D341Med (cell line): ENCODE measurements around the gene BCHE.

ENCODE experiments used
- DNase-seq: peaks from one replicate; pipeline ENCODE4 v3.0.0; 2012; ENCODE audit warnings: low spot score

Gene BCHE

DNA sequence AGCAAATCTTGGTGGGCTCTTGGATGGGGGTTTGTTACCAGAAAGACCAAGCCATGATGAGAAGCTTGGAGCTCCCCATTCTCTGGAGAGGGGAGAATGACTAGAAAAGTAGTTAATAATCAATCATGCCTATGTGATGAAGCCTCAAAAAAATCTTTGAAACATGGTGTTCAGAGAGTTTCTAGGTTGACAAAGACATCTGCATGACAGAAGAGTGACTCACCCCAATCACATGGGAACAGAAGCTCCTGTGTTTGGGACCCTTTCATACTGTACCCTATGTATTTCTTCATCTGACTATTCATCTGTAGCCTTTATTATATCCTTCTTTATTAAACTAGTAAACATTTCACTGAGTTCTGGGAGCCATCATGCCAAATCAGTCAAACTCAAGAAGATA is 87.4 kb downstream of the BCHE start:
- DNase-seq, result no peak

DNA sequence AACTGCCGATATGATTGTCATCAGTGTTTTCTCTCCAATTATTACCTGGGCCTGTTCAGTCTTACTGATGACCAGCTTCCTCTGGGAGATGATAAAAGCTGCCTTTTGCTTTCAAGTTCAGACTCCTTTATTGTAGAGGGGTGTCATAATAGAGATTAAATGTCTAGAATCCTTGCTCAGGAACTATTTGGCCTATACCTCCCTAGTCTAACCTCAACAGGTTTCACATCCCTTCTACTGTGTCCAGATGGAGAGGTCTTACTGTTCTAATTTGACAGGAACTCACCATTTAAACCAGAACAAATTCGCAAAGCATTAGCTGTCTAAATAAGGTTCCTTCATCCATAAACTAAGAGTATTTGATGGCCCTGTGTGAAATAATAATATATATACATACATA is 88.0 kb downstream of the BCHE start:
- no peak for DNase-seq

DNA sequence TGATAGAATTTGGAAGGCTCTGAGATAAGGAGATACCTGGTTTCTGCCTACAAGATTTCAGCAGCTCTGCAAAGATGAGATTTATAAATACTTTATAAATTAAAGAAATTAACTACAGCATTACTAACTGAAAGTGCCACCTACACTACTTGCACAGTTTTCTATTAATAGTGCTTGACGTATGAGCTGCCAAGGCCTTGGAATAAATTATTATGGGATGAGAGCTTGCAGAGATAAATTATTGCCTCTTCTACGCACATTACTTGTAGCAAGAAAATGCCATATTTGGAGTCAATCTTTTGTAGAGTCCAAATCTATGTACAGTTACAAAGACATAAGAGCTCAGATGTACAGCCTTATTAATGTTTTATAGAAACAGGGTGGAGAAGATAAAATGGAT is 89.1 kb downstream of the BCHE start:
- no peak for DNase-seq

DNA sequence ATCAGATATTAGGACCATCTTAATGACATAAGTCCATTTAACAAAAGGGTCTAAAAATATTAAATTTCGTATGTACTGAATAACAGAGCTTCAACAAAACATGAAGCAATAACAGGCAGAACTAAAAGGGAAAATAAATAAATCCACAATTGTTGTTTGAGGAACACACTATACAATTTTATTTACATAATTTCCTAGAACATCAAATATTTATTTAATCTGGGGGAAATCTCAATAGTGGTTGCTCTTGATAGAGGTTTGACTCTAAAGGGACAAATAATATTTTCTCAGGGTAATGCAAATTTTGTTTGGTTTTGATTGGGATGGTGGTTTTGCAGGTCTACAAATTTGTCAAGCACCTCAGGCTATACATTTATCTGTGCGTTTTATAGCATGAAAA is 90.3 kb downstream of the BCHE start:
- no peak for DNase-seq

DNA sequence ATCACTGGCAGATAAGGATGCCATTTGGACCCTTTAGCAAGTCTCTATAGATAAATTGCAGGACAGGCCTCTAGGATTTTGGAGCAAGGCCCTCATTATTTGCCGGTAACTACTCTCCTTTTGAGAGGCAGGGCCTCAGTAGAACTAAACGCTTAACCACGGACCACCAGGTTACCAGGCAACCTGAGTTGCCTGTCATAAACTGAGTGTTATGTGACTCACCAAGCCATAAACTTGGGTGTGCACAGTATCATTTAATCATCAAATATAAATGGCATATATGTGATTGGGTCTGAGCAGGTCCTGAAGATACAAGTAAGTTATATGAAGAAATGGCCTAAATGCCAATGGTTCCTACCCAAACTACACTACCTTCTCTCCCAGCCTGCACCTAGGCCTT is 93.2 kb downstream of the BCHE start:
- no peak for DNase-seq

DNA sequence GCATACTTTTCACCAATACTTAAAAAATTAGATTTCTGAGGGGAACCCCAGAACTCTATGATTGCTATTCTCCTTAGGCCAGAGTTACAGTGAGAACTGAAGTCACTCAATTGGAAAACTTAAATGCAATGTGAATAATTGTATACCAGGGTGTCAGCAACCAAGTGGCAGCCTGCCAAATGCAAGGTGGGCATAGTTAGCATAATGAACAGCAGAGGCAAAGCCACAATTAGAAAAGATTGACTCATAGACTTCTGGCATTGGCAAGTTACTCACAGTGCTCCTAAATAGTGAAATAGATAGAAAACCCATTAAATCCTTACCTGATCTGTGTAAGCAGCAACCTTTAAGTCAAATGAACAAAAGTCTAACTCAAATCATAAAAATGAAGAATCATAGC is 94.9 kb downstream of the BCHE start:
- DNase-seq, result no peak

DNA sequence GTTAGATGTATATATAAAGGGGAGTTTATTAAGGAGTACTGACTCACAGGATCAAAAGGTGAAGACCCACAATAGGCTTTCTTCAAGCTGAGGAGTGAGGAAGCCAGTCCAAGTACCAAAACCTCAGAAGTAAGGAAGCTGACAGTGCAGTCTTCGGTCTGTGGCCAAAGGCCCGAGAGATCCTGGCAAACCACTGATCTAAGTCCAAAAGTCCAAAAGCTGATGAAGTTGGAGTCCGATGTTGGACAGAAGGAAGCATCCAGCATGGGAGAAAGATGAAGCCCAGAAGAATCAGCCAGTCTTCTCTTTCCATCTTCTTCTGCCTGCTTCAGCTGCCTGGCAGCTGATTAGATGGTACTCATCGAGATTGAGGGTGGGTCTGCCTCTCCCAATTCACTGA is 107.5 kb downstream of the BCHE start:
- no peak for DNase-seq

DNA sequence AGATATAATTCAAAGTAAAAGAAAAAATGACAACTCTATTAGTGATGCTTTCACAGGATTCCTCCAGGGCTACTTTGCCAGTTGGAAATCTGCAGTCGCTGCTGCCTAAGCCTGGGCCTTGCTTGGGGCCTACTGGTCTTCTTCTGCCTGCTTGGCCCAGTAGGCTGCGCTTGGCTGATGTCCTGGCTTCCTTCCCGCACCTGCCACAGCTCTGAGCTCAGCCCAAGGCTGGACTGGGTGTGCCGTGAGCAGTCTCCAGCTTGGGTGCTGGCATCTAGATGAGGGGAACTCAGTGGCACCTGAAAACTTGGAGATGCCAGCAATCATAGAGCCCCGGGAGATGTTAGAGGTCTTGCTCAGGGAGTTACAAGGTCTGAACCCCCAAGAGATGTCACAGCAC is 108.3 kb downstream of the BCHE start:
- DNase-seq, result no peak

DNA sequence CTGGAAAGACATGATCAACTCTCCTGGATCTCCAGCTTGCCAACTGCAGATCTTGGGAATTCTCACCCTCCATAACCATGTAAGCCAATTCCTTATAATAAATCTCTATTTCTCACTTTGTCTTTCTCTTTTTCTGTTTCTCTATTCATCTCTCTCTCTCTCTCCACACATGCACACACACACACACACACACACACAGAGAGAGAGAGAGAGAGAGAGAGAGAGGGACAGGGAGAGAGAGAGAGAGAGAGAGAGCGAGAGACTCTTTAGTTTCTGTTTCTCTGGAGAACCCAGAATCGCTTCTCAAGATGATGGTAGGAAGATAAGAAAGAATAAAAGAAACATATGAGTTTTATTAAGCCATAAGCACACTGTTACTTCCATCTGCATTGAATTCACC is 111.9 kb downstream of the BCHE start:
- DNase-seq, result no peak
